NCI-H2196 treated with DMSO at 0.1 percent for 48 hours (cell line): ENCODE results near the gene SMG6.
A peak's percentile ranks its signal among the peaks of the same experiment; 100 is the strongest.

ENCODE experiments used
- DNase-seq: peaks from one replicate; lab custom pipeline; 2025; ENCODE audit not compliant: unreplicated experiment; lab: John Stamatoyannopoulos, UW

The SMG6 gene

DNA sequence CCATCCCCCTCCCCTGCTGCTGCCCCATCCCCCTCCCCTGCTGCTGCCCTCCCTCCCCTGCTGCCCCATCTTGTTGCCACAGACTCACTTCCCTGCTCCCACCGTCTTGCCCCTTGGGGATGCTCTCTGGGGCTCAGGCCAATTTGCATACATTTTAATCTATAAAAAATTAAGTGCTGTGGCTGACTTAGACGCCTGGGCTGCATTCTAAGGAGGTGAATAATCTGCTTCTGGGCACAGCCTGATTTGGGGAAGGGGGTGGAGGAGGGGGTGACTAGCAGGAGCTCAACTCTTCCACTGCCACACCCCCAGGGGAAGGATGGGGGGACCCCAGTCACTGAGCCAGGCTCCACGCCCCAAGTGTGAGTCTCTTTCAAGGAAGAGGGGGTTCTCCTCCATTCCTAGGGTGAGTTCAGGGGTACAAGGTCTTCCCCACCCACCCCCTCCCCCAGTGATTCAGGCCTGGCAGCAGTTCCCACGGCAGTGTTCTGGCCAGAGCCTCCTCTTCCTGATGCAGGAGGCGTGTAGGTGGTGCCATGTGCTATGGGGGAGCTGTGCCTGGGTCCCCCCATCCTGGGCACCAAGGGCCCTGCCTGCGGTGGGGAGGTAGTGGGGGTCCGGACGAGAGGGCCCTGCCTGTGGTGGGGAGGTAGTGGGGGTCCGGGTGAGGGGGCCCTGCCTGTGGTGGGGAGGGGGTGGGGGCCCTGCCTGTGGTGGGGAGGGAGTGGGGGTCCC, 268.6 kb downstream of the SMG6 start:
- no peak for DNase-seq

GRCh38 chr17:2034157-2034556, 269.4 kb downstream of the SMG6 start:
- no peak for DNase-seq

DNA sequence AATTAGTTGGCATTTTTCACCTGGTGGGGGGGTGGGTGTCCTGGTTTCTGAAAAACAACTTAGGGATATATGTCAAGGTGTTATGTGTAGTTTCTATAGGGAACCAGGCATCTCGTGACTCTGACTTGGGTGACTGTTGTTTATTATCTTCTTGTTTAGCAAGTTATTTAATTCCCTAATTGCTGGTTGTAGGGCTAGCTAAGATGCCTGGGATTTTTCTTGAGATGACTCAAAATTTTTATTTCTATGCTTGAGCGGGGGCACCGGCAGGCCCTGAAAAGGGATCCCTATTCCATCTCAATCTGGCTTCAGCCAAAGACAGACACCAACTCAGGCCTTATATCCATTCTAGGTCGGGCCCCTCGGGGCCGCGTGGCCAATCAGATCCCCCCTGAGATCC, 270.4 kb downstream of the SMG6 start:
- no peak for DNase-seq

DNA sequence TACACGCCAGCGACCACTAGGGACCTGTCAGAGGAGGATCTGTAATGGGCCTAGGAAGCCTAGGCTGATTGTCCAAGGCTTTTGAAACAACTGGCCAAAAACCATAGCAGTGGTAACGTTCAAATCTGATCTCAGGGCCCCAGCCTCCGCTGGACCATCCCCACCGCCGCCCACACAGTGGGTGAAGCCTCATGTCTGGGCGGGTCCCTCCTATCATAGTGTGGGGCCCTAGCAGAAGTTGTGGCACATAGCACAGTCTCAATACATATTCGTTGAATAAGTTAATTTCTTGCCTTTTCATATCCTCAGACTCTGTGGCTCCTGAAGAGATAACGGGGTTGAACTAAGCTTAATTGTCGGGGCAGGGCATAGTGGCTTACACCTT, 272.8 kb downstream of the SMG6 start:
- DNase-seq = no peak

DNA sequence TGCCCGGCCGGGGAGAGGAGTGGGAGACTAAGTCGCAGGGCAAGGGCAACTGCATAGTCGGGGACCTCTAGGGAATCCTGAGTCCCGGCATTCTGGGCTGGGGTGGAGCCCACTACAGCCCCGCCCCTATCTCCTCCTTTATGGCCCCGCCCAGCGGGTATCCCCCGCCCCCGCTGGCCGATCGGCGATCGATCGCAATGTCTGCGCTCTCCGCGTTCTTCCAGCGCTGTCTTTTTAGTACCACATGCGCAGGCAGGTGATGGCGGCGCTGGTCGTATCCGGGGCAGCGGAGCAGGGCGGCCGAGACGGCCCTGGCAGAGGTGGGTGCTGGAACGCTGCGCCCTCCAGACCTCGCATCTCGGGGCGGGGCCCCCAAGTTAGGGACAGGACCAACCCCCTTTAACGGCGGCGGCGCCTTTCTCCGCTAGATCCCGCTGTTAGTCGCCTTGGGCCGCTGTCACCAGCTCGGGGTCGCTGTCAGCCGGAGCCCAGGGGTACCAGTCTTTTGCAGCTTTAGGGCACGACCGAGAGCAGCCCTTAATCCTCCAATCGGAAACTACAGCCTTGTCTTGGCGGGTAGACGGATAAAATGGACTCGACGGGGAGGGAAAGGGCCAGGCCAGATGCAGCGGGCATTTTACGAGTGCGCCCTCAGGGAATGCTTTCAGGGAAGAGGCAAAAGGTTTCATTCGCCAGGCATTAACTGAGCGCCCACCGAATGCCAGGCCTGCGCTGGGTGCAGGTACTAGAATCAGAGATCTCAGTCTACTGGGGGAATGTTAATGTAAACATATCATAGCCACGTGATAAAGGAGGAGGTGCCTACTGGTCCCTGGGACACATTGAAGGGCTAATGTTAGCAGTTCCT, 273.4 kb downstream of the SMG6 start, which contains the start of gene DPH1:
Gene DPH1, plus strand, starts transcription at position 243 of the 868 bp plus-strand sequence. Its CDS starts 17 bp downstream, at position 260.
- DNase-seq = peak; percentile 49

- no peak for DNase-seq
These were observed 274.8 kb downstream of the SMG6 start for GRCh38 chr17:2028737-2029136.

GRCh38 chr17:2028234-2028614, 275.4 kb downstream of the SMG6 start:
- DNase-seq = no peak

- DNase-seq = no peak
These were observed 275.9 kb downstream of the SMG6 start for GRCh38 chr17:2027528-2028233.

GRCh38 chr17:2025622-2026309, 277.8 kb downstream of the SMG6 start:
- DNase-seq = peak; percentile 6

DNA sequence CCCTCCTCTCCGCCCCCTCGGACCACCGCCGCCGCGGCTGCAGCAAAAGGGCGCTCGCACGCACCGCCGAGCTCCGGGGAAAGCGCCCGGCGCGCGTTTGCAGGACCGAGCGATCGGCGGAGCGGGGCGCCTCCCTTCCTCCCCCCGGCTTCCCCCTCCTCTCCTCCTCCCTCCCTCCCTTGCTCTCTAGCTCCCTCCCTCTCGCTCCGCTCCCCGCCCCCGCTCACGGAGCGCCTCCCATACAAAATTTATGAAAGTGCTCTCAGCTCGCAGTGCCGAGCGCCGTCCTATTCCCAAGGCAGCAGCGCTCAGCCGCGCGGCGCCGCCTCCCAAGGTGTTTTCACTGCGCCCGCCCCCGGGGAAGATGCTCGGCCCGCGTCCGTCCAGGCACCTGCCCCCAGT, 278.4 kb downstream of the SMG6 start, which contains the start of gene RTN4RL1:
Gene RTN4RL1, minus strand, starts transcription at position 115 of the 402 bp plus-strand sequence. CDS start 469 bp downstream, outside the sequence.
- DNase-seq = peak; percentile 46

- no peak for DNase-seq
These were observed 278.9 kb downstream of the SMG6 start for GRCh38 chr17:2024572-2025219.

DNA sequence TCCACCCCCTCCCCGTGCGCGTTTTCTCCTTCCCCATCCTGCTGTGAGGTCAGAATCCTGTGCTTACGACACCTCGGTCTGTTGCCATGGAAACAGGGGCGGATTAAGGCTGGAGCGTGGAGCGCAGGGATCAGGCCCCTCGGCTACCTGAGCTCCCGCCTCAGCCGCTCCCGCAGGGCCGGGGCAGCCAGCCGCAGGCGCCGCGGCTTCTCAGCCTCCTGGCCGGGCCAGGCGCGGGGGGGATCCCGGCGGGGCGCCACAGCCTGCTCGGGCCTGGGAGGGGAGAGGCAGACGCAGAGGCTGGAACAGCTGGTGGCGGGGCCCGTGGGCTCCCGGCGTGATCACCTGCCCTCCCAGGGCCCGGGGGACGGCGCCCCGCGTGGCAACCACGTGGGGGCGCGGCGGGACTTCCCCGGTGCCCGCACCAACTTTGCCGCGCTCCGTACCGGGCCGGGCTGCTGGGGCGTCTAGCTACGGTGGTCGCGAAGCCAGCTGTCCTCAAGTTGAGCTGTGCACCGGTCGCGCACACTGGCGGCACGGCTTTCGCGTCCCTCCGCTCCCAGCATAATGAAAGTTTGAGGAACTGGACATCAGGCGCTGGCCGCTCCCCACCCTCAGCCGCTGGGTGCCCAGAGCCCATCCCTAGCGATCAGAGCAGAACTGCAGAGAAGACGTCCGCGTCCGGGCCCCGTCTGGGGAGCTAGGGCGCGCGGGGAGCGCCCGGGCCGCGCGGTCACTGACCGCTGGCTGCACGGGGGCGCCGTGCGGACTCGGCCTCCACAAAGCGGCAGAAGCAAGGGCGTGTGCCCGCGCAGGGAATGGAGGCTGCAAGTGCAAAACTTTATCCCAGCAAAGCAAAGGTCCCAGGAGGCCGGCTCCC, 279.7 kb downstream of the SMG6 start:
- peak; percentile 17 for DNase-seq

GRCh38 chr17:2023256-2023655, 280.3 kb downstream of the SMG6 start:
- no peak for DNase-seq

- DNase-seq = no peak
These were observed 280.8 kb downstream of the SMG6 start for GRCh38 chr17:2022647-2023240.

GRCh38 chr17:2020721-2021120, 282.9 kb downstream of the SMG6 start:
- no peak for DNase-seq

GRCh38 chr17:2019723-2020122, 283.9 kb downstream of the SMG6 start:
- DNase-seq = no peak

DNA sequence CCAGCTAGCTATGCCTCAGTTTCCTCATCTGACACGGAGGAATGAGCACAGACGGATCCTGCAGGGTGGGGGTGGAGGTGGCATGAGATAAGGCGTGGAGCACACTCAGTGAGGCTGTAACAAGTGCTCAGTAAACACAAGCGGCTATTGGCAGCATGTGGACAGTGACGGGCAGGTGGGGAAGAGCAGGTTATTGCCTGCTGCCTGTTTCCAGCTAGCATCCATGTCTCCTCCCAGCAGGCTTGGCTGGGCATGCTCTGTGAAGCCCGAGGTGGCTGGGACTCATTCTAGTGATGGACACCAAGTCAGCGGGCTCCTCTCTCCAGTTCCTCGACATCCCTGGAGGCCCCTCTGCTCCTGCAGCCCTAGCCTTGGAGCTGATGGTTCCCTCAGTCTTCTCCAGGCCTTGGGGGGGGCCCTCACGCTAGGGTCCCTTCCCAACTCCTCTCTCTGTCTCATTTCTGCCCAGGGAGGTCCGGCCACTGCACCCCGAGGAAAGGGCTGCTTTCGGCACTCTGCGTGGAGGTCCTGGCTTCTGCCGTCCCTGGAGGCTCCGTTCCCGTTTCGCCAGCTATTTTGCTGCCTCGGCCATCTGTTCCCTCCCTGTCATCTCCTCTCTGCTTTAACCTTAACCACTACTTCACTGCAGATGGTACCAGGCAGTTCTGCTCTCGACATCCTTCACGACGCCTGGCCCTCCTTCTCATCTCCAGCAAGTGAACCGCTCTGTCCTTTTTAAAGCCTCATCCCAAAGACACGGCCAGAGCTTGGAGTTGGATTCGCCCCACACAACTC, 284.7 kb downstream of the SMG6 start:
- no peak for DNase-seq

DNA sequence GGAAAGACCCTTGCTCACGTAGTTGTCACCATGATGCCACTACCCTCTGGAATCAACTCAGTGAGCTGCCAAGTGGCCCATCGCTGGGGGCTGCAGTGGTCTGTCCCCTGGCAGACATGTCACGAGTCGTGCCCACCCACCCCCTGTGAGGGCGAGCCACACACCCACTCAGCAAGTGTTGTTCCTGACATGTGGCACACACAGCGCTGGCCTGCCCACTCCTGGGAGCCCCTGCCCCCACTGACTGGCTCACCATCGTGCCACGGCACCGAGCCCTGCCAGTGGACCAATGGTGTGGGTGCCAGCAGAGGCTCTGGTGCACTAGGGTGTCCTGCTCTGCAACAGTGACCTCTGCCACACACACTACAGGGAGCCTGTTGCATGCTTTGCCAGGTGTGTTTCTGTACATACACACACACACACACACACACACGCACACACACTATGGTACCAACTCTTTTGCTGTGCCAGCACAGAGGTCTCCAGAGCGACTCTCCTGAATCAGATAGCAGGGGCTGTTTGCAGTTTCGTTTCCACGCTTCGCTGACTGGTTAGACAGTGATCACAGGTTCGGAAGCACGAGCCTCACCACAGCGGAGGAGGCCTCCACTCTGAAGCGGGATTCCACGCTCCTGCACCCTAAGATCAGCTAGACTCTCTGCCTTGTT, 286.2 kb downstream of the SMG6 start:
- no peak for DNase-seq
